ENCODE measurements around the gene KRT79. TPM values are rescaled to one million over a fixed set of nuclear protein-coding genes. Genes with fewer than 3 reads are reported as not detected.

The KRT79 gene
- total RNA-seq, 1 experiment from 2014 or later: not detected

- DNase-seq (ENCODE audit: low read depth, low spot score): no peak
- Histone ChIP-seq H3K27ac (ENCODE audit: low read length) (no peak overlapping the region), H3K9me3 (ENCODE audit: control insufficient read depth, insufficient read depth, low read depth, low read length) (no peaks in the 10 kb centered on the region), H3K36me3 (ENCODE audit: control insufficient read depth, insufficient read depth, low read length) (no peaks in the 10 kb centered on the region), H3K27me3 (ENCODE audit: control insufficient read depth, insufficient read depth, low read length) (no peaks in the 10 kb centered on the region), H3K4me1 (ENCODE audit: control insufficient read depth, insufficient read depth, low read length) (peaks cover 3% of the 10 kb centered on the region; the same call in 1 of the 2 replicates), H3K4me3 (ENCODE audit: low read depth in 2 of 2, low read length in 2 of 2) (no peak overlapping the region)
- intact Hi-C loops (cut with micrococcal nuclease; ENCODE audit: unreplicated experiment): no loop called here
- BruUV-seq (replicated peaks): no TSS peak
- ATAC-seq: no peak
- ChIA-PET CTCF (no interaction called here), POLR2A (no interaction called here)
- in situ Hi-C loops (cut with HindIII; ENCODE audit: low pct_unique_long_range_greater_than_20kb, low sequenced_read_pairs): no loop called here
- TF ChIP-seq POLR2AphosphoS5 (IDR thresholded peaks at IDR 0.05; ENCODE audit: low read depth, low read length) (no peak), REST (IDR thresholded peaks at IDR 0.05; ENCODE audit: insufficient read depth in 1 of 2, low read depth in 2 of 2, low read length in 1 of 2) (no peak), TCF7L2 (IDR thresholded peaks at IDR 0.05; ENCODE audit: low read depth, low read length) (no peak), CTCF (IDR thresholded peaks at IDR 0.05) (no peak), SIN3A (IDR thresholded peaks at IDR 0.05; ENCODE audit: borderline replicate concordance, insufficient read depth, low read depth, low read length) (no peak)
These were observed 4.7 kb upstream of the KRT79 start for GRCh38 chr12:52838609-52839435.

- ATAC-seq (no peak), DNase-seq (ENCODE audit: low read depth, low spot score) (no peak)
- ChIA-PET CTCF (no interaction called here), POLR2A (no interaction called here)
- TF ChIP-seq TCF7L2 (IDR thresholded peaks at IDR 0.05; ENCODE audit: low read depth, low read length): no peak
- no peak for TF ChIP-seq REST (IDR thresholded peaks at IDR 0.05; ENCODE audit: insufficient read depth in 1 of 2, low read depth in 2 of 2, low read length in 1 of 2)
- no peak for TF ChIP-seq POLR2AphosphoS5 (IDR thresholded peaks at IDR 0.05; ENCODE audit: low read depth, low read length)
- no peak for TF ChIP-seq CTCF (IDR thresholded peaks at IDR 0.05)
- no peak for TF ChIP-seq SIN3A (IDR thresholded peaks at IDR 0.05; ENCODE audit: borderline replicate concordance, insufficient read depth, low read depth, low read length)
- peaks cover 3% of the 10 kb centered on the region; the same call in 1 of the 2 replicates for H3K4me1 ChIP-seq (ENCODE audit: control insufficient read depth, insufficient read depth, low read length)
- no peak overlapping the region for H3K27ac ChIP-seq (ENCODE audit: low read length)
- no TSS peak for BruUV-seq (replicated peaks)
- in situ Hi-C loops (cut with HindIII; ENCODE audit: low pct_unique_long_range_greater_than_20kb, low sequenced_read_pairs) (no loop called here), intact Hi-C loops (cut with micrococcal nuclease; ENCODE audit: unreplicated experiment) (no loop called here)
- H3K9me3 ChIP-seq (ENCODE audit: control insufficient read depth, insufficient read depth, low read depth, low read length): no peaks in the 10 kb centered on the region
- H3K4me3 ChIP-seq (ENCODE audit: low read depth in 2 of 2, low read length in 2 of 2): no peak overlapping the region
- H3K36me3 ChIP-seq (ENCODE audit: control insufficient read depth, insufficient read depth, low read length): no peaks in the 10 kb centered on the region
- no peaks in the 10 kb centered on the region for H3K27me3 ChIP-seq (ENCODE audit: control insufficient read depth, insufficient read depth, low read length)
These were observed 3.9 kb upstream of the KRT79 start for GRCh38 chr12:52837781-52838608.

Data from Panc1 (cell line).